Measurements from ENCODE around the gene PRRT1B. TPM values are rescaled to one million over a fixed set of nuclear protein-coding genes. Genes with fewer than 3 reads are reported as not detected.
A peak's percentile ranks its signal among the peaks of the same experiment; 100 is the strongest.

Gene PRRT1B
- total RNA-seq, 4 donors from 2014 or later: 1.6 to 12.3 (median 5.7) TPM; not detected in 1

- no peak for TF ChIP-seq POLR2AphosphoS5 (IDR thresholded peaks at IDR 0.05)
- DNase-seq: no peak
- Histone ChIP-seq H3K36me3 (peaks cover 0 to 38% (median 15%) of the 10 kb centered on the region in 4 donors), H3K4me3 (no peak overlapping the region), H3K4me1 (no peaks in the 10 kb centered on the region), H3K27me3 (no peaks in the 10 kb centered on the region), H3K27ac (no peak overlapping the region), H3K9me3 (no peaks in the 10 kb centered on the region)
- 33 to 85% methylated on average over 1 to 25 of the region's 25 CpGs for WGBS, 2 donors (ENCODE audit: low coverage in 1 of 2)
- in situ Hi-C loops (cut with MboI; ENCODE audit: low pct_ligation_motif_present in 1 of 4, low pct_unique_long_range_greater_than_20kb in 1 of 4, low sequenced_read_pairs in 3 of 4): no loop called here
- intact Hi-C loops (cut with DNase I; ENCODE audit: low total_unique reads): no loop called here
Observed at GRCh38 chr9:131577005-131578000, 32.0 kb downstream of the PRRT1B start.

- Histone ChIP-seq H3K4me1 (no peaks in the 10 kb centered on the region), H3K27me3 (no peaks in the 10 kb centered on the region), H3K36me3 (peaks cover 0 to 38% (median 12%) of the 10 kb centered on the region in 4 donors), H3K27ac (no peak overlapping the region), H3K9me3 (no peaks in the 10 kb centered on the region), H3K4me3 (no peak overlapping the region)
- 40 to 91% methylated on average over 1 to 13 of the region's 13 CpGs for WGBS, 2 donors (ENCODE audit: low coverage in 1 of 2)
- TF ChIP-seq POLR2AphosphoS5 (IDR thresholded peaks at IDR 0.05) (no peak), CTCF (IDR thresholded peaks at IDR 0.05) (no peak), POLR2A (IDR thresholded peaks at IDR 0.05) (no peak), EP300 (IDR thresholded peaks at IDR 0.05; ENCODE audit: low read depth) (no peak)
- intact Hi-C loops (cut with DNase I; ENCODE audit: low total_unique reads) (no loop called here), in situ Hi-C loops (cut with MboI; ENCODE audit: low pct_ligation_motif_present in 1 of 4, low pct_unique_long_range_greater_than_20kb in 1 of 4, low sequenced_read_pairs in 3 of 4) (no loop called here)
- no peak for DNase-seq
Observed at GRCh38 chr9:131578021-131578420, 32.7 kb downstream of the PRRT1B start.

GRCh38 chr9:131578731-131579504, 33.6 kb downstream of the PRRT1B start:
- 77 to 81% methylated on average over 9 to 24 of the region's 26 CpGs for WGBS, 2 donors (ENCODE audit: low coverage in 1 of 2)
- in situ Hi-C loops (cut with MboI; ENCODE audit: low pct_ligation_motif_present in 1 of 4, low pct_unique_long_range_greater_than_20kb in 1 of 4, low sequenced_read_pairs in 3 of 4): no loop called here

DNA sequence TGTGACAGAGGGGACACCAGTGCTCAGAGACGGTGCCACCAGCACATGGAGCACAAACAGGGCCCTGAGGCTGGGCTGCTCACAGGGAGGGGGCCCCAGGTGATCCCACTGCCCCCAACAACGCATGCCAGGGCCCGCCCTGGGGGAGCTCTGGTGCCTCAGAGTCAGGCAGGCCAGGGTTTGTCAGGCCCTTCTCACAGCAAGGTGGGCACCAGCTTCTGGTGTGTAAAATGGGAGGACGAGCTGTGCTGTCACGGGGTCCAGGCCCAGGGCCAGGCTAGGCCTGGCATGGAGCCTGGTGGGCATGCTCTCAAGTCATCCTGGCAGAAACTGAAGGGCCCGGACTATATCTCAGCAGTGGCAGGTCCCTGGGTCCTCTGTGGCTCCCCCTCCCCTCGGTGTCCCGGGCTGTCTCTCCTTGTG, 34.5 kb downstream of the PRRT1B start:
- peaks cover 0 to 54% (median 18%) of the 10 kb centered on the region in 4 donors for H3K36me3 ChIP-seq
- in situ Hi-C loops (cut with MboI; ENCODE audit: low pct_ligation_motif_present in 1 of 4, low pct_unique_long_range_greater_than_20kb in 1 of 4, low sequenced_read_pairs in 3 of 4): no loop called here

More at GRCh38 chr9:131578731-131579504, 33.6 kb downstream of the PRRT1B start:
- intact Hi-C loops (cut with DNase I; ENCODE audit: low total_unique reads): no loop called here
- DNase-seq: peak; percentile 35
- H3K4me1 ChIP-seq: no peaks in the 10 kb centered on the region
- H3K27ac ChIP-seq: peak overlapping the region in 1 of 4 donors; percentile 8
- peaks cover 0 to 45% (median 15%) of the 10 kb centered on the region in 4 donors for H3K36me3 ChIP-seq
- H3K9me3 ChIP-seq: no peaks in the 10 kb centered on the region
- no peaks in the 10 kb centered on the region for H3K27me3 ChIP-seq
- no peak overlapping the region for H3K4me3 ChIP-seq
- TF ChIP-seq EP300 (IDR thresholded peaks at IDR 0.05; ENCODE audit: low read depth) (no peak), POLR2AphosphoS5 (IDR thresholded peaks at IDR 0.05) (no peak), POLR2A (IDR thresholded peaks at IDR 0.05) (no peak), CTCF (IDR thresholded peaks at IDR 0.05) (no peak)

More for the DNA sequence above, 34.5 kb downstream of the PRRT1B start:
- TF ChIP-seq POLR2AphosphoS5 (IDR thresholded peaks at IDR 0.05) (no peak), POLR2A (IDR thresholded peaks at IDR 0.05) (no peak), CTCF (IDR thresholded peaks at IDR 0.05) (no peak), EP300 (IDR thresholded peaks at IDR 0.05; ENCODE audit: low read depth) (no peak)
- H3K4me1 ChIP-seq: peaks cover 0 to 4% (median 0%) of the 10 kb centered on the region in 4 donors
- intact Hi-C loops (cut with DNase I; ENCODE audit: low total_unique reads): no loop called here
- 82% methylated on average over 6 of the region's 8 CpGs; no CpG with 5 or more reads in 1 of the 2 donors for WGBS, 2 donors (ENCODE audit: low coverage in 1 of 2)
- H3K4me3 ChIP-seq: no peak overlapping the region
- H3K9me3 ChIP-seq: no peaks in the 10 kb centered on the region
- no peak overlapping the region for H3K27ac ChIP-seq
- no peaks in the 10 kb centered on the region for H3K27me3 ChIP-seq
- DNase-seq: no peak

Measured in transverse colon (tissue), 4 donors.